HG03354 (cell line): ENCODE data around the gene FOS.
"Not testable (repeated sequence)": the region's sequence is repeated elsewhere in the genome, so short reads cannot be mapped to it uniquely, and the experiment has no call there.

Experiments
- ATAC-seq: cut with Tn5 transposase; IDR thresholded peaks from one replicate; pipeline ENCODE4 v1.9.1; 2021; ENCODE audit warnings: mild to moderate bottlenecking; ENCODE audit not compliant: unreplicated experiment, poor library complexity, severe bottlenecking

FOS gene

DNA sequence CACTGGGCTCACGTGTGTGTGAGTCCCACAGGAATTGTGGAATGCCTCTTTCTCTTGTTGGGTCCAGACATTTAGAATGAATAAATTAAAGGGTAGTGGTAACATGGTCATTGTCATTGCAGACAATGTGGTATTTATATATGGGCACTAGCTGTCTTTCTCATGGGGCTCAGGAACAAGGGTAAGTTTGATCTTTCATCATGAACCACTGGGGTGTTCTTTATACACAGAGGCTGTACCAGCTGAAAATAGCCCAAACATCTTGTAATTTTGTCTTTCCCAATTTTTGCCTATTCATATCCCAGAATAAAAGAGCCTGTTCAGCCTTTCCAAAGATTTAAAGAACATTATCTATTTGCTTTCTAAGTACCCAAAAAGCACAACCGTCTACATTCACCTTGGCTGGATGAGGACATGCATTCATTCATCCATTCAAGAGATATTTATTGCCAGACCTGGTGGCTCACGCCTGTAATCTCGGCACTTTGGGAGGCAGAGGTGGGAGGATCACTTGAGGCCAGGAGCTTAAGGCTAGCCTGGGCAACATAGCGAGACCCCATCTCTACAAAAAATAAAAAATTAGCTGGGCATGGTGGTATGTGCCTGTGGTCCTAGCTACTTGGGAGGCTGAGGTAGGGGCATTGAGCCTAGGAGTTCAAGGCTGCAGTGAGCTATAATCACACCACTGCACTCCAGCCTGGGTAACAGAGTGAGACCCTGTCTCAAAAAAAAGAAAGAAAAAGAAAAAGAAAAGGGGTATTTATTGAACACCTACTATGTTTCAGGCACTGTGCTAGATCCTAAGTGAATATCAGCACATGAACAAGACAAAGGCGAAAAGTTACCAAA, 4.4 kb upstream of the FOS start:
- ATAC-seq, result no peak

DNA sequence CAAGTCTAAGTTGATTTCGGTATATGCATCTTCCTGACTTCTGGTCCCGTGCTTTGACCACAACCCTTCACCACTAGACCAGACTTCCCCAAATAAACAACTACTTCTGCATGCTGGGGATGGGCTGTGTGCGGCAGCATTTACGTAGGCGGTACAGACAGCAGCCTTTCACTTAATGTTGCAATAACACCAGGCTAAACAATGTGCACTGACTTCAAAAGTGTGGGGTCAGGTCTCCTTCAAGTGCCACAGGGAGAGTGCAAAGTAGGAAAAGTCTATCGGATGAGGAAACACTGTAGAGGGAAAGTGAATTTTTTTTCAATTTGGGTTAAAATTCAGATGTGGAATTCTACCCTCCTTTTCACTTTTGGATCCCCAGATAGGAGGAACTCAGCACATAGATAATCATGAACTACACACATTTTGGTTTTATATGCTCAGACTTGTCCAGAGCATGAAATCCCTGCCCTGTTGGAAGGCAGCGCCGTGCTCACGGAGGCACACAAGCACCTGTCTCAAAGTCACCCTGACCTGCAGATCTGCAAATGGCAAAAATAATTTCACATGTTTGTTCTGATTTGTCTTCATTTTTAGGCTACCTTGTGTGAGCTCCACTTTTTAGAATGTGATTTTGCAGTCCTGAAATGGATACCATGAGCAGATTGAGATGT, 3.6 kb upstream of the FOS start:
- ATAC-seq, result no peak

DNA sequence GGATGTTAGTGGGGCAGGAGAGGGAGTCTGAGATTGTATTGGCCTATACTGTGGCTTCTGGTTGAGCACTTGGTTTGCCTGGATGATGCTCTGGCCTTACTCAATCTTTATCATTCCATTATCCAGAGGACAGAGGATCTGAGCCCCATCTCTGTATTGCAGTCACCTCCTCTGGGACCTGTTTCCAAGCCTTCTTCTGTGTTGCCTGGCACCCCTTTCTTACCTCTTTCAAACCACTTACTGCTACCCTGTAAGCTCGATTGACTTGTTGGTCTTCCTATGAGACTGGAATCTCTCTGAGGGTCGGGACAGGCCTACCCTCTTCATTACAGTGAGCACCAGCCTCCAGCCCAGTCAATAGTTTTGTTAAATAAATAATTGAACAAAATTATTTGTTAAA, 3.0 kb upstream of the FOS start:
- ATAC-seq, result no peak

DNA sequence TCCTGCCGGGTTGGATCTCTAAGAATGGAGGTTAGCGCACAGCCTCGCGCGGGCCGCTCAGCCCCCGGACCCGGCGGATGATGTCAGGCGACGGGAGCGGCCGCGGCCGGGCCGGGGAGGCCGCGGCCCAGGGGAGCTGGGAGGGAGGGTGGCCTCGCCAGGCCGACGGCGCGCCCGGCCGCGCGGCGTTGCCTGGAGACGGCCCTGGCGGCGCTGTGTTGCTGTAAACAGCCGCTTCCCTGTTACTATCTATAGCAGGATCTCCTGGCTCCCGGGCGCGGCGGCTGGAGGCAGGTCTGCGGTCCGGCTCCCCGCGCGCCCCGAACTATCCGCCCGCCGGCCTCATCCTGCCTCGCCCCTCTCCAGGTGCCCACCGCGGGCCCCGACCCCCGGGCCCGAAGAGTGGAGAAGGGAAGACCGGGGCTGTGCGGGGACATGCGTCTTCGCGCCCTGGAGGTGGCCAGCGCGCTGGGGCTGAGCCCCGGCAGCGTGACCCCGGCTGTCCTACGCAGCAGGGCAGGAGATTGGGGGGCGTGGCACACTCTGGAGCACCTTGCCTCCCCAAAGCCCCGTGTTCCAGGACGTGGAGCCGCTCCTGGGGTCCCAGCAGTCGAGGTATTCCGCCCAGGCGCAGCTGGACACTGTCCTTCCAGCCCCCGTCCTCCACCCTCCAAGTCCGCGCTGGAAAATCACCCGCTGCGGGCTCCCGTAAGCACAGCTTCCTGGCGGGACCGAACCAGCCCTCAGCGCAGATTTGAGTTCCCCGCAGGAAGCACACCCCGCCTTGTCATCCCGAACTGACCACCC, 1.4 kb upstream of the FOS start:
- no peak for ATAC-seq

DNA sequence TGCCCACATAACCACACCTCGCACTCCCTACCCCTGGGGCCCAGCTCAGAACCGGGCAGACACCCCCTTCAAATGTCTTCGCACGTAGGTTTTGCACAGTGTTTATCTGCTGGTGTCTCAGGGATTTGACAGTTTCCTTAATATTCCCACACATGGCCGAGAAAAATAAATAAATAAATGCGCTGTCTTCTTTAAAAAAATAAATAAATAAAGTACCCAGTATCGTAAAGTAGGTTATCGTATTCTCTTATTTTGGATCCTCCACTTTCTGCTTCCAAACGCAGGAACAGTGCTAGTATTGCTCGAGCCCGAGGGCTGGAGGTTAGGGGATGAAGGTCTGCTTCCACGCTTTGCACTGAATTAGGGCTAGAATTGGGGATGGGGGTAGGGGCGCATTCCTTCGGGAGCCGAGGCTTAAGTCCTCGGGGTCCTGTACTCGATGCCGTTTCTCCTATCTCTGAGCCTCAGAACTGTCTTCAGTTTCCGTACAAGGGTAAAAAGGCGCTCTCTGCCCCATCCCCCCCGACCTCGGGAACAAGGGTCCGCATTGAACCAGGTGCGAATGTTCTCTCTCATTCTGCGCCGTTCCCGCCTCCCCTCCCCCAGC, 710 bp upstream of the FOS start:
- ATAC-seq, result peak; percentile 2

DNA sequence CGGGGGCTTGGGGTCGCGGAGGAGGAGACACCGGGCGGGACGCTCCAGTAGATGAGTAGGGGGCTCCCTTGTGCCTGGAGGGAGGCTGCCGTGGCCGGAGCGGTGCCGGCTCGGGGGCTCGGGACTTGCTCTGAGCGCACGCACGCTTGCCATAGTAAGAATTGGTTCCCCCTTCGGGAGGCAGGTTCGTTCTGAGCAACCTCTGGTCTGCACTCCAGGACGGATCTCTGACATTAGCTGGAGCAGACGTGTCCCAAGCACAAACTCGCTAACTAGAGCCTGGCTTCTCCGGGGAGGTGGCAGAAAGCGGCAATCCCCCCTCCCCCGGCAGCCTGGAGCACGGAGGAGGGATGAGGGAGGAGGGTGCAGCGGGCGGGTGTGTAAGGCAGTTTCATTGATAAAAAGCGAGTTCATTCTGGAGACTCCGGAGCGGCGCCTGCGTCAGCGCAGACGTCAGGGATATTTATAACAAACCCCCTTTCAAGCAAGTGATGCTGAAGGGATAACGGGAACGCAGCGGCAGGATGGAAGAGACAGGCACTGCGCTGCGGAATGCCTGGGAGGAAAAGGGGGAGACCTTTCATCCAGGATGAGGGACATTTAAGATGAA, 630 bp downstream of the FOS start:
- no peak for ATAC-seq

DNA sequence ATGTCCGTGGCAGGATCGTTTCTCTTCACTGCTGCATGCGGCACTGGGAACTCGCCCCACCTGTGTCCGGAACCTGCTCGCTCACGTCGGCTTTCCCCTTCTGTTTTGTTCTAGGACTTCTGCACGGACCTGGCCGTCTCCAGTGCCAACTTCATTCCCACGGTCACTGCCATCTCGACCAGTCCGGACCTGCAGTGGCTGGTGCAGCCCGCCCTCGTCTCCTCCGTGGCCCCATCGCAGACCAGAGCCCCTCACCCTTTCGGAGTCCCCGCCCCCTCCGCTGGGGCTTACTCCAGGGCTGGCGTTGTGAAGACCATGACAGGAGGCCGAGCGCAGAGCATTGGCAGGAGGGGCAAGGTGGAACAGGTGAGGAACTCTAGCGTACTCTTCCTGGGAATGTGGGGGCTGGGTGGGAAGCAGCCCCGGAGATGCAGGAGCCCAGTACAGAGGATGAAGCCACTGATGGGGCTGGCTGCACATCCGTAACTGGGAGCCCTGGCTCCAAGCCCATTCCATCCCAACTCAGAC, 1.2 kb downstream of the FOS start:
- no peak for ATAC-seq

DNA sequence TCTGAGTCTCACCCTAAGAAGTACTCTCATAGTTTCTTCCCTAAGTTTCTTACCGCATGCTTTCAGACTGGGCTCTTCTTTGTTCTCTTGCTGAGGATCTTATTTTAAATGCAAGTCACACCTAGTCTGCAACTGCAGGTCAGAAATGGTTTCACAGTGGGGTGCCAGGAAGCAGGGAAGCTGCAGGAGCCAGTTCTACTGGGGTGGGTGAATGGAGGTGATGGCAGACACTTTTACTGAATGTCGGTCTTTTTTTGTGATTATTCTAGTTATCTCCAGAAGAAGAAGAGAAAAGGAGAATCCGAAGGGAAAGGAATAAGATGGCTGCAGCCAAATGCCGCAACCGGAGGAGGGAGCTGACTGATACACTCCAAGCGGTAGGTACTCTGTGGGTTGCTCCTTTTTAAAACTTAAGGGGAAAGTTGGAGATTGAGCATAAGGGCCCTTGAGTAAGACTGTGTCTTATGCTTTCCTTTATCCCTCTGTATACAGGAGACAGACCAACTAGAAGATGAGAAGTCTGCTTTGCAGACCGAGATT, 1.7 kb downstream of the FOS start:
- ATAC-seq, result no peak

DNA sequence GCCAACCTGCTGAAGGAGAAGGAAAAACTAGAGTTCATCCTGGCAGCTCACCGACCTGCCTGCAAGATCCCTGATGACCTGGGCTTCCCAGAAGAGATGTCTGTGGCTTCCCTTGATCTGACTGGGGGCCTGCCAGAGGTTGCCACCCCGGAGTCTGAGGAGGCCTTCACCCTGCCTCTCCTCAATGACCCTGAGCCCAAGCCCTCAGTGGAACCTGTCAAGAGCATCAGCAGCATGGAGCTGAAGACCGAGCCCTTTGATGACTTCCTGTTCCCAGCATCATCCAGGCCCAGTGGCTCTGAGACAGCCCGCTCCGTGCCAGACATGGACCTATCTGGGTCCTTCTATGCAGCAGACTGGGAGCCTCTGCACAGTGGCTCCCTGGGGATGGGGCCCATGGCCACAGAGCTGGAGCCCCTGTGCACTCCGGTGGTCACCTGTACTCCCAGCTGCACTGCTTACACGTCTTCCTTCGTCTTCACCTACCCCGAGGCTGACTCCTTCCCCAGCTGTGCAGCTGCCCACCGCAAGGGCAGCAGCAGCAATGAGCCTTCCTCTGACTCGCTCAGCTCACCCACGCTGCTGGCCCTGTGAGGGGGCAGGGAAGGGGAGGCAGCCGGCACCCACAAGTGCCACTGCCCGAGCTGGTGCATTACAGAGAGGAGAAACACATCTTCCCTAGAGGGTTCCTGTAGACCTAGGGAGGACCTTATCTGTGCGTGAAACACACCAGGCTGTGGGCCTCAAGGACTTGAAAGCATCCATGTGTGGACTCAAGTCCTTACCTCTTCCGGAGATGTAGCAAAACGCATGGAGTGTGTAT, 2.4 kb downstream of the FOS start:
- ATAC-seq, result no peak

DNA sequence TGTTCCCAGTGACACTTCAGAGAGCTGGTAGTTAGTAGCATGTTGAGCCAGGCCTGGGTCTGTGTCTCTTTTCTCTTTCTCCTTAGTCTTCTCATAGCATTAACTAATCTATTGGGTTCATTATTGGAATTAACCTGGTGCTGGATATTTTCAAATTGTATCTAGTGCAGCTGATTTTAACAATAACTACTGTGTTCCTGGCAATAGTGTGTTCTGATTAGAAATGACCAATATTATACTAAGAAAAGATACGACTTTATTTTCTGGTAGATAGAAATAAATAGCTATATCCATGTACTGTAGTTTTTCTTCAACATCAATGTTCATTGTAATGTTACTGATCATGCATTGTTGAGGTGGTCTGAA, 3.0 kb downstream of the FOS start:
- ATAC-seq, result no peak

DNA sequence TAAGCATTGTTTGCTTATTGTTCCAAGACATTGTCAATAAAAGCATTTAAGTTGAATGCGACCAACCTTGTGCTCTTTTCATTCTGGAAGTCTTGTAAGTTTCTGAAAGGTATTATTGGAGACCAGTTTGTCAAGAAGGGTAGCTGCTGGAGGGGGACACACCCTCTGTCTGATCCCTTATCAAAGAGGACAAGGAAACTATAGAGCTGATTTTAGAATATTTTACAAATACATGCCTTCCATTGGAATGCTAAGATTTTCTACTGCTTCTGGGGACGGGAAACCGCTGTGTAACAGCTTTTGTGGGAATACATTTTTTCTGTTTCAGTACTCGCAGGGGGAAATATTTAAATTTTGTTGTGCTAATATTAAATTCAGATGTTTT, 3.5 kb downstream of the FOS start:
- ATAC-seq, result no peak

DNA sequence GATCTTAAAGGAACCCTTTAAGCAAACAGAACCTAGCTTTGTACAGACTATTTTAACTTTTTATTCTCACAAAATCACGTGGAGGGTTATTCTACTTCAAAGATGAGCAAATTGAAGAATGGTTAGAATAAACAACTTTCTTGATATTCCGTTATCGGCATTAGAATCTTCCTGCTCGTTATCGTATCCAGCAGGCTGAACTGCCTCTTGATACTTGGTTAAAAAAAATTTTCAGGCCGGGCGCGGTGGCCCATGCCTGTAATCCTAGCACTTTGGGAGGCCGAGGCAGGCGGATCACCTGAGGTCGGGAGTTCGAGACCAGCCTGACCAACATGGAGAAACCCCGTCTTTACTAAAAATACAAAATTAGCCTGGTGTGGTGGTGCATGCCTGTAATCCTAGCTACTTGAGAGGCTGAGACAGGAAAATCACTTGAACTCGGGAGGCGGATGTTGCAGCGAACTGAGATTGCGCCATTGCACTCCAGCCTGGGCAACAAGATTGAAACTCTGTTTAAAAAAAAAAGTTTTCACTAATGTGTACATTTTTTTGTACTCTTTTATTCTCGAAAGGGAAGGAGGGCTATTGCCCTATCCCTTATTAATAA, 4.0 kb downstream of the FOS start:
- not testable (repeated sequence) for ATAC-seq

DNA sequence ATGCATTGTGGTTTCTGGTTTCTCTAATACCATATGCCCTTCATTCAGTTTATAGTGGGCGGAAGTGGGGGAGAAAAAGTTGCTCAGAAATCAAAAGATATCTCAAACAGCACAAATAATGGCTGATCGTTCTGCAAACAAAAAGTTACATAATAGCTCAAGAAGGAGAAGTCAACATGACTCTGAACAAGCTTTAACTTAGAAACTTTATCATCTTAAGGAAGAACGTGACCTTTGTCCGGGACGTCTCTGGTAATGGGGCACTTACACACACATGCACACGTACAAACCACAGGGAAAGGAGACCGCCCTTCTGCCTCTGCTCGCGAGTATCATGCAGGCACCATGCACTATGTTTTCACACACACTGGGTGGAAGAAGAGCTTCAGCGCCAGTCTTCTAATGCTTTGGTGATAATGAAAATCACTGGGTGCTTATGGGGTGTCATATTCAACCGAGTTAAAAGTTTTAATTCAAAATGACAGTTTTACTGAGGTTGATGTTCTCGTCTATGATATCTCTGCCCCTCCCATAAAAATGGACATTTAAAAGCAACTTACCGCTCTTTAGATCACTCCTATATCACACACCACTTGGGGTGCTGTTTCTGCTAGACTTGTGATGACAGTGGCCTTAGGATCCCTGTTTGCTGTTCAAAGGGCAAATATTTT, 4.7 kb downstream of the FOS start:
- no peak for ATAC-seq

DNA sequence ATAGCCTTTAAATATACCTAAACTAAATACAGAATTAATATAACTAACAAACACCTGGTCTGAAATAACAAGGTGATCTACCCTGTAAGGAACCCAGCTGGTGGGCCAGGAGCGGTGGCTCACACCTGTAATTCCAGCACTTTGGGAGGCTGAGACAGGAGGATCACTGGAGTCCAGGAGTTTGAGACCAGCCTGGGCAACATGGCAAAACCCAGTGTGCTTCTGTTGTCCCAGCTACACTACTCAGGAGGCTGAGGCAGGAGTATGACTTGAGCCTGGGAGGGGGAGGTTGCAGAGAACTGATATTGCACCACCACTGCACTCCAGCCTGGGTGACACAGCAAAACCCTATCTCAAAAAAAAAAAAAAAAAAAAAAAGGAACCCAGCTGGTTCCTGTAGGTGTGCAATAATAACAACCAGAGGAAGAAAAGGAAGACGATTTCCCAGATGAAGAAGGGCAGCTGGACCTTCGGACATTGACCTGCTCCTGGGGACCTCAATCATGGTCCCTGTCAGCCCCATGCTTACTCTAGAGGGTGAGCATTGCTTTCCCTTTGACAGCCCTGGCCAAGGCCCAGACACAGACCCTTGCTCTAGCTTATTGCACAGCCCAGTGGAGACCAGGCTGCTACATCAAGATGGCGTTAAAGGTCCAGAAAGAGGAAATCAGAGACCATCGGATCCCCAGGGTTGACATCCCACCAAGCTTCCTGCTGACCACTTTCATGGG, 5.4 kb downstream of the FOS start:
- no peak for ATAC-seq

DNA sequence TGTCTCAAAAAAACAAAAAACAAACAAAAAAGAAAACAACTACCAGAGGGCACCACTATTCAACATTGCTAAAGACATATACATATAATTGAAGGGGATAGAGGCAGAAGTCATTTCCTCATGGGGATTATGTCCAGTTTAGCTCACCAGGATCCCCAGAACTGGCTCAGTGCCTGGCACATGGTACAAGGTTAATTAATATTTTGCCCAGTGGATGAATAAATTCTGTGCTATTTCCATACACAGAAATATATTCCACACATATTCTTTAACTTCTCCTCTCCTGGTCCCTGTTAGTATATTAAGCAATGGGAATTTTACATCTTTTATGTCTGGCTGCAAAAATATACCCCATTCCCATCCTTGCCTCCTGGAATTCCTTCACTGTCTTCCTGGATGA, 6.7 kb downstream of the FOS start:
- no peak for ATAC-seq

DNA sequence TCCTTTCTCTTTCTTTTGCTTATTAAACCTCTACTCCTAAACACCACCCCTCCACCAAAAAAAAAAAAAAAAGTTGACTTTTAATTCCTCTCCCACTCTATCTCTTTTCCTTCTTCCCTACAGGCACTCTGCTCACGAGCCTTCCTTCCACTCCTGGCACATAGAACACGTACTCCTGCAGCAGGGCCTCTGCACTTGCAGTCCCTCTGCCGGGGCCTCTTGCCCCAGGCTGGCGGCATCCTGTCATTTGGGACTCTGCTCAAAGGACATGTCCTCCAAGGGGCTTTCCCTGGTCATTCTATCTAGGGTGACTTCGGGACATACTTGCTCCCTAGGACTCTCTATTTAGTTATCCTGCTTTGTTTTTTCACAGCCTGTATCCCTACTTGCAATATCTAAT, 7.7 kb downstream of the FOS start:
- no peak for ATAC-seq

DNA sequence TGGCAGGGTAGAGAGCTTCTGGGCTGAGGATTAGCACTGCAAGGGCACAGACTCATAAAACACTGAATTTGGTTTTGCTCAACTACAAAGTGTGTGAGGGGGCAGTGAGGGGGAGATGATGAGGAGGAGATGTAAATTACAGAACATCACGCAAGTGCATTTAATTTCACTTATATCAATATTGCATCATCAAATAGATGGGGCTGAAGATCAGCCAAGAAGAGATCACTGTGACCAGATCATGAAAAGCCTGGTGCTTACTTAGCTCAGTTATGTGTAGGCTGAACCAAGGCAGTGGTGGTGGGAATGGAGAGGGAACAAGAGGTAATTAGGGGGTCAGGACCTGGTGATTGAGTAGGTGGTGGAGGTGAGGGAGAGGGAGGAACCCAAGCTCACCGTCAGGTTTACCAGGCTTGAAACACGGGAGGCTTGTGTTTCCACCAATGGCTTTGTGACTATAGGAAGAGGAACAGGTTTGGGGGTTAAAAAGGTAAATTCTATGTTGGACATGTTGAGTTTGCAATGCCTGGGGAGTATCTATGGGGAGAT, 11.3 kb downstream of the FOS start:
- no peak for ATAC-seq
